NCI-H2171 (cell line): ENCODE results near the gene CCDC102B.
"Not testable (repeated sequence)": the region's sequence is repeated elsewhere in the genome, so short reads cannot be mapped to it uniquely, and the experiment has no call there.

Experiments used
- DNase-seq: peaks from one replicate; lab custom pipeline; 2025; lab: John Stamatoyannopoulos, UW

Gene CCDC102B

GRCh38 chr18:68797871-68798270 is at the start of gene CCDC102B:
CCDC102B (plus strand) TSS chr18:68798080; CDS start chr18:68836764, 38,684 bp downstream.
- no peak for DNase-seq

- no peak for DNase-seq
These were observed 40.8 kb upstream of the CCDC102B start for GRCh38 chr18:68757126-68757525.

GRCh38 chr18:68759308-68759707 is 38.6 kb upstream of the CCDC102B start:
- DNase-seq, result no peak

- no peak for DNase-seq
These were observed 34.8 kb upstream of the CCDC102B start for GRCh38 chr18:68763083-68763482.

GRCh38 chr18:68764016-68764415 is 33.9 kb upstream of the CCDC102B start:
- no peak for DNase-seq

- DNase-seq, result no peak
These were observed 31.4 kb upstream of the CCDC102B start for GRCh38 chr18:68766433-68766832.

GRCh38 chr18:68769461-68769860 is 28.4 kb upstream of the CCDC102B start:
- no peak for DNase-seq

- DNase-seq, result no peak
These were observed 25.6 kb upstream of the CCDC102B start for GRCh38 chr18:68772268-68772667.

GRCh38 chr18:68778280-68778886 is 19.5 kb upstream of the CCDC102B start:
- no peak for DNase-seq

- no peak for DNase-seq
These were observed 18.7 kb upstream of the CCDC102B start for GRCh38 chr18:68779169-68779568.

- DNase-seq, result no peak
These were observed 16.9 kb upstream of the CCDC102B start for GRCh38 chr18:68780802-68781635.

- DNase-seq, result no peak
These were observed 14.4 kb upstream of the CCDC102B start for GRCh38 chr18:68783506-68783905.

- no peak for DNase-seq
These were observed 13.8 kb upstream of the CCDC102B start for GRCh38 chr18:68784071-68784470.

GRCh38 chr18:68790290-68790689 is 7.6 kb upstream of the CCDC102B start:
- DNase-seq, result not testable (repeated sequence)

- no peak for DNase-seq
These were observed 6.1 kb upstream of the CCDC102B start for GRCh38 chr18:68791801-68792200.

GRCh38 chr18:68793951-68794350 is 3.9 kb upstream of the CCDC102B start:
- DNase-seq, result no peak

GRCh38 chr18:68796936-68797690 is 767 bp upstream of the CCDC102B start:
- no peak for DNase-seq

GRCh38 chr18:68800075-68800474 is 2.2 kb downstream of the CCDC102B start:
- DNase-seq, result no peak

- DNase-seq, result no peak
These were observed 5.5 kb downstream of the CCDC102B start for GRCh38 chr18:68803356-68803755.

- no peak for DNase-seq
These were observed 19.7 kb downstream of the CCDC102B start for GRCh38 chr18:68817584-68817983.

GRCh38 chr18:68818584-68818983 is 20.7 kb downstream of the CCDC102B start:
- DNase-seq, result no peak

GRCh38 chr18:68822926-68823325 is 25.0 kb downstream of the CCDC102B start:
- DNase-seq, result no peak

GRCh38 chr18:68826121-68826520 is 28.2 kb downstream of the CCDC102B start:
- no peak for DNase-seq
